GM18867 (cell line): ENCODE data around the gene CCNL2.
"Not testable (repeated sequence)": the region's sequence is repeated elsewhere in the genome, so short reads cannot be mapped to it uniquely, and the experiment has no call there.

Experiments
- ATAC-seq: cut with Tn5 transposase; IDR thresholded peaks from one replicate; pipeline ENCODE4 v1.9.1; 2021; ENCODE audit warnings: mild to moderate bottlenecking, moderate library complexity; ENCODE audit not compliant: unreplicated experiment

Gene CCNL2

GRCh38 chr1:1374929-1375662 lies 24.0 kb downstream of the CCNL2 start, which contains the start of gene AURKAIP1:
Gene AURKAIP1 (minus strand): TSS chr1:1375207. CDS start chr1:1374756, 451 bp downstream.
- ATAC-seq: peak; percentile 82

- no peak for ATAC-seq
Measured at GRCh38 chr1:1374589-1374928, 24.6 kb downstream of the CCNL2 start.

GRCh38 chr1:1373815-1374588 lies 25.1 kb downstream of the CCNL2 start:
- no peak for ATAC-seq

- ATAC-seq: no peak
Measured at GRCh38 chr1:1373051-1373814, 25.9 kb downstream of the CCNL2 start.

DNA sequence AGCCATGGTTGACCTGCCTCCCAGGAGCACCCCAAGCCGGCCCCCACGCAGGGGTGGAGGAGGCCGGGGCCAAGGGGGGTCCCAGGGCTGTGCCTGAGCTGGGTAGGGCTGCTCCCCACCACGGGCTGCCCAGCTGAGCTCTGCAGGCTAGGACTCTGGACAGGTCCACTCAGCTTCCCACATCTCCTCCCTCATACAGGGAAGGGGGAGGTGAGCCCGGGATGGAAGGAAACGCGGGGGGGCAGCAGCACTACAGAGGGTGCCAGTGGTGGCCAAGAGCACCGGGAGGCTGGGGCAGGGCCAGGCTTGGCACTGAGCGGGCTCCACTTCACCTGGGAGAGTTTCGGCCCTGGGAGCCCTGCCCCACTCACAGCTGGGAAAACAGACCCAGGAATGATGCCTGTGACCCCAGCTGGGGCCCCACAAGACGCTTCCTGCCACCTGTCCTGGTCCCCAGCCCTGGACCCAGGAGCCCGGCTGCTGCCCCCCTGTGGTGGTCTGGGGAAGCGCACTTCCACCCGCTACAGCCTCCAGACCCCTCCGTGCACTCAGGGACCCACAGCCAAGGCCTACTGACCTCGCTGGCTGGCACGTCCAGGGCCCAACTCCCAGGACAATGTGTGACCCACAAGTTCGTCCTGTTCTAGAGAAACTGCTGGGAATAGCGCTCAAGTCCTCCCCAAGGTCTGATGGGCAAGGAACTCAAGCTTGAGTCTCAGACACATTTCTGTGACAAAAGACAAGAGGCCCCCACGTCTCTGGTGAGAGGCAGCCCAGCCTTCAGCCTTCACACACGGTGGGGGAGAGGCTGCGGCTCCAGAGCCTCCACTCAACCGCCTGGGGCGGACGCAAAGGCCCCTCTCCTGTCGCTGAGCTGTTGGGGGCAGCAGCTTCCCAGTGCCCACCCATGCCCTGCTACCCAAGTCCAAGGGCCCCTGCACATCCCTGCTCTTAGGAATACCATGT lies 27.1 kb downstream of the CCNL2 start:
- ATAC-seq: no peak

GRCh38 chr1:1371364-1371745 lies 27.8 kb downstream of the CCNL2 start:
- ATAC-seq: no peak

DNA sequence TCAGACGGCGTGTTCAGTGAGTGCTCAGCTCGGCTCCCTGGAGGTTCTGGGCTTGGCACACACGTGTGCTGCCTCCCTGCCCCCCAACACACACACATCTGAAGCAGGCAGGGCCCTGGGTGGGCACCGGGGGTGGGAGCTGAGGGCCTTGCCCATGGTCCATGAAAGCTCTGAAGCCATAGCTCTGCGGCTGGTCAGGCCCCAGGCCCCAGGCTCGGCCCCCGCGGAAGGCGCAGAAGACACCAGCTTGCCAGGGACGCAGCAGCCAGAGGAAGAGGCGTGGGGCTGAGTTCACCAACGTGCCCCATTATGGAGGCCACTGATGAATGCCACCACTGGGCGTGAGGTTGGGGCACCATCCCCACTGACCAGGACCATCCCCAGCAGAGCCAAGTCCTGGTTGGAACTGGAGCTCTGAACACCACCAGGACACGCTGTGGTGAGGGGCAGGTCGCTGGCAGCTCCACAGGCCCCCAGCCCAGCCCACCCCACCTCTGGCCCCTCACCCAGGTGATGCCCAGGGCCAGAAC lies 28.3 kb downstream of the CCNL2 start:
- no peak for ATAC-seq

GRCh38 chr1:1370094-1370493 lies 29.0 kb downstream of the CCNL2 start:
- not testable (repeated sequence) for ATAC-seq

DNA sequence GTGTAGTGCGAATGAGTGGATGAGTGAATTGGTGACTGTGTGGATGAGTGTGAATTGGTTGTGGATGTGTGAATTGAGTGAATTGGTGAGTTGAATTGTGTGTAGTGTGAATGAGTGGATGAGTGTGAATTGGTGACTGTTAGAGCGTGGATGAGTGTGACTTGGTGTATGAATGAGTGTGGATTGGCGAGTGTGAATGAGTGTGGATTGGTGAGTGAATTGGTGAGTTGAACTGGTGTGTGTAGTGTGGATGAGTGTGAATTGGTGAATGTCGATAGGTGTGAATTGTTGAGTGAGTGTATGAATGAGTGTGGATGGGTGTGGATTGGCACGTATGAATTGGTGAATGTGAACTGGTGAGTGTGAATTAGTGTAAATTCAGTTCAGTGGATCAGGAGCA lies 31.8 kb downstream of the CCNL2 start:
- ATAC-seq: no peak

GRCh38 chr1:1366699-1367066 lies 32.5 kb downstream of the CCNL2 start:
- no peak for ATAC-seq

DNA sequence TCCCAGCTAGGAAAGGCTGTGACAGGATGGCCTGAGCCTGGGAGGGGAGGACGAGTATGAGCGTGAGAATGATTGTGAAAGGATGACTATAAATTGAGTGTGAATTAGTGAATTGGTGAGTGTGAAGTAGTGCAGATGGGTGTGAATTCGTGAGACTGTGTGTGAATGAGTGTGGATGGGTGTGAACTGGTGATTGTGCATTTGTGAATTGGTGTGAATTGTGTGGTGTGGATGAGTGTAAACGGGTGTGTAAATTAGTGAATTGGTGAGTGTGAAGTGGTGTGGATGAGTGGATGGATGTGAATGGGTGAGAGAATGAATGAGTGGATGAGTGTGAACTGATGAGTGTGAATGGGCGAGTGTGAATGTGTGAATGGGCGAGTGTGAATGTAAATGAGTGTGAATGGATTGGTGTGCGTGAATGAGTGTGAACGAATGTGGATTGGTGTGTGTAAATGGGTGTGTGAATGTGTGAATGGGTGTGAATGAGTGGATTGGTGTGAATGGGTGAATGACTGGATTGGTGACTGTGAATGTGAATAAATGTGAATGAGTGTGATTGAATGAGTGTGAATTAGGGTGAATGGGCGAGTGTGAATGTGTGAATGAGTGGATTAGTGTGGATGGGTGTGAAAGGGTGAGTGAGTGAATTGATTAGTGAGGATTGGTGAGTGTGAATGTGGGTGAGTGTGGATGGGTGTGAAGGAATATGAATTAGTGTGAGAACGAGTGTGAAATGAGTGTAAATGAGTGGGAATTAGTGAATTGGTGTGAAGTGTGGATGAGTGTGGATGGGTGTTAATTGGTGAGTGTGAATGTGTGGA lies 33.0 kb downstream of the CCNL2 start:
- no peak for ATAC-seq

DNA sequence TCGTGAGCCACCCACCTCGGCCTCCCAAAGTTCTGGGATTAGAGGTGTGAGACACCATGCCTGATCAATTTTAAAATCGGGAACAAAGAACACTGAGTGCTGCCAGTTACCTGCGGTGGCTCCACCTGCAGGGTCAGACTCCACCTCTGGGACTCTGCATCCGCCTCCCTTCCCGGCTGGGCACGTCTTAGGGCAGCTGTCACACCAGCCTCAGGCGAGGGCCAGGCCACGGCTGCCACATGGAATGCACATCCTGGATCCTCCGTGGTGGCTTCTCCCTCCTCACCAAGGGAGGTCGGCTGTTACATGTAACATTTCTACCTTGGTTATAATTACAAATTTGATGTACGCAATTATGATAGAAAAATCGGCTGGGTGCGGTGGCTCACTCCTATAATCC lies 34.9 kb downstream of the CCNL2 start:
- ATAC-seq: no peak

DNA sequence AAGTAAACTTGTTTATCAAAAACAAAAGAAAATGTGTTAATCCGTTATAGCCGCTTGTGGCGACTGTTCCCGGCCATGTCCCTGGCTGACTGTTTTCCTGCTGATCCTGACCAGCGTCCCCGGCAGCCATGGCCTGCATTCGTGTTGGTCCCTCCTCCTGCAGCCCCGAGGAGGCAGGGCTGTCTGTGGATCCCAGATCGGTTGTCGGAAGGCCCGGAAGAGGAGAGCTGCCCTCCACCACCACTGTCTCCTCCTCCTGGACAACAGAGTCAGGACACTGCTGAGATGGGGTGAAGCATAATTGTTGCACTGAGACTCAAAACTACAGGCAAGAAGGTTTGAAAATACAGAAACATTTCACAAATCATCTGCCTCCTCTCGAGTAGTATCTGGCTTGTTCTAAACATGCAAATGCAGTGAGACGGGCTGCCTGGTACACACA lies 37.1 kb downstream of the CCNL2 start:
- no peak for ATAC-seq

DNA sequence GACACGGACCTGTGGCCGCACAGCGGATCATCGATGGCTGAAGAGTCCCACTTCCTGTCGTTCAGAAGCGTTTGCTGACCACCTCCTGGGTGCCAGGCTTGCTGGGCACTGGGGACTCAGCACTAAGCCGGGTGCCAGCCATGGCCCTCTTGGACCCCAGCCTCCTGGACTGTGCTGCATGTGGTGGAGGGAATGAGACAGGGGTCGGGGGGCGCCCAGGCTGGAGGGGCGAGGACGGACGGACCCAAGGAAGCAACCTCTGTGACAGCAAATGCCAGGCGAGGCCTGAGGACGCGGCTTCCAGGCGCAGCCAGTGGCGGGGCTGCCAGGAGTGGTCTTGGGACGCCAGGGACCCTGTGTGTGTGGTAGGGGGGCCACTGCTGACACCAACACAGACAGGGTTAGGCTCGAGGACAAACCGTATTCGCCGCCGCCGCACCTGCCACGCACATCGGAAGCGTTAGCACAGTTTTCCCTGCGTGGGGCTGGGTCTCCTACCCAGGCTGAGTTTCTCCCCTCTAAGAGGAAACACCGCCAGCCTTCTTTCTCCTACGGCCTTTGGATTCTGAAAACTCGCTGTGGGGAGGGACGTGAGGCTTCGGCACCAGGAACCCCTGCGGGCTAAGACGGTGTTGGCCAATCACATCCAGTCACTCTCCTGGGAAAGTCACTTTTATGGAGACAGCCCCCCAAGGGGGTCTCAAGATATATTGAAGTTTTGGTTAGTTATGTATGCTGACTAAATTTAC lies 37.7 kb downstream of the CCNL2 start:
- no peak for ATAC-seq

- no peak for ATAC-seq
Measured at GRCh38 chr1:1360506-1361169, 38.5 kb downstream of the CCNL2 start.

DNA sequence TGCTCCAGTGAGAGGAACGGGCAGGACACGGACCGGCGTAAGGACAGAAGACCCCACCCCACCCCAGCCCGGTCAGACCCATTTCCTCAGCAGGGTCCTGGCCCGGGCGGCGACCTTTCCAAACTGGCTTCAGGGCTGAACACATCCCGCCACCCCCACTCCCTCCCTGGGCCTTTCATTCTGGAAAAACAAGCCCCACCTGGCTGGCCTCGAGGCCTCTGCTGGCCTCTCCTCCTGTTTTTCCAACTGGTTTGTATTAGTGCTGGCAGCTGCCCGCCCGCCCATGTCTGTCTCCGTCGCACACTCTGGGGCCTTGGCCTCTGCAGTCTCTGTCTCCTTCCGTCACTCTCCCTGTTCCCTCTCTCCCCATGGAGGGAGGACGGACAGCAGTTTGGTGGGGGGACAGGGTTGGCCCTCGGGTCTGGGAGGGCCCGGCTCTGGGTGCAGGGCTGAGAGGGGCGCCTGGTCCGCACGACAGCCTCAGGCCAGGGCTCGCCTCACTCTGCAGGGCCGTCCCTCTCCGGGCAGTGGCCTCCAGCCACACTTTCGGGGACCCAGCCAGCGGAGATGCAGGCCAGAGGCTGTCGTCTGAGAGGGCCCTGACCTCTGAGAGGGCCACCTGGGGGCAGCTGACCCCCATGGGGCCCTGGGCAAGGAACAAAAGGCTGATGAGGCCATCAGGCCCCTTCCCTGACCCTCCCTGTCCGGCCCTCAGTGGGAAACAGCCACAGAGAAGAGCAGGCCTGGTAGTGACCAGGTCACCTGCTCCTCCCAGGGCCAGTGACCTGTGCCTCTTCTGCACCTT lies 39.3 kb downstream of the CCNL2 start:
- ATAC-seq: no peak

DNA sequence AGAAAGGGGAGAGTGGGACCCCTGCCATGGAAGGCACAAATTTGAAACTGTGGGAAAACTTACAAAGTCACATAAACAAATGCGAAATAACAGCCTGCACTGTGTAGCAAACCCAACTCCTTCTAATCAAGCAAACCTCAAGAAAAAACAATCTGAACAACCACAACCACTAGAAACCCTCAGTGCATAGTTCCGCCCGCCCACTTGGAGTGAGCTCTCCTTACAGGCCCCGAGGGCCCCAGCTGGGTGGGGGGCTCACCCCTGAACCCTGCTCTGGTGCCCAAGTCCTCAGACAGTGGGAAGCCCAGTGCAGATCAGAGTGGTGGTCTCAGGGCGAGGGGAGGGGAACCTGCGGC lies 39.8 kb downstream of the CCNL2 start:
- ATAC-seq: no peak
